Astrocyte of the cerebellum (primary cell): ENCODE measurements around the gene VLDLR.

Source experiments
- DNase-seq: peaks from one replicate; pipeline ENCODE4 v3.0.0-alpha.2; 2011; ENCODE audit warnings: low read depth
- H3K4me3 ChIP-seq: 2 replicates; pipeline ENCODE4 v1.5.1; 2011; ENCODE audit warnings: mild to moderate bottlenecking, low read depth, low read length, moderate library complexity
- in situ Hi-C: cut with HindIII; loops from 2 replicates; pipeline ENCODE4 v1.10.0; 2017; ENCODE audit warnings: low sequenced_read_pairs
- TF ChIP-seq, protein P1 (sequence below): IDR thresholded peaks from 2 replicates; pipeline ENCODE4 v1.5.1; 2012; ENCODE audit warnings: low read length, low read depth, moderate library complexity, mild to moderate bottlenecking; ENCODE audit errors: missing control alignments

Gene VLDLR

DNA sequence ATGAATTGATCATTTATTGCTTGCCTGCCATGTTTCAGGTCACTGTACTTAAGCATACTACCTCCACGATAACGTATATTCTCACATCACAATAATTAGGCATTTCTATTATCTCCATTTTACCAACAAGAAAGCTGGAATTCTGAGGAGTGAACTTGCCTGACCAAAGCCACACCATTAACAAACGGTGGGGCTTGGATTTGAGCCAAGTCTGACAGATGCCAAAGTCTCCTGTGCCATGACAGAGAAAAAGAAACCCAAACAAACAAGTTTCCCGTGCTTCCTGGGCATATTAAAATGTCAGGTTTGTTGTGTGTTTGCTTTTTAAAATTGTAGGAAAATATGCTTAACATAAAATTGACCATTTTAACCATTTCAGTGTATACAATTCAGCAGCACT is 54.9 kb downstream of the VLDLR start:
- no peak for DNase-seq
- H3K4me3 ChIP-seq = no peak overlapping the region
- TF ChIP-seq, protein P1, sequence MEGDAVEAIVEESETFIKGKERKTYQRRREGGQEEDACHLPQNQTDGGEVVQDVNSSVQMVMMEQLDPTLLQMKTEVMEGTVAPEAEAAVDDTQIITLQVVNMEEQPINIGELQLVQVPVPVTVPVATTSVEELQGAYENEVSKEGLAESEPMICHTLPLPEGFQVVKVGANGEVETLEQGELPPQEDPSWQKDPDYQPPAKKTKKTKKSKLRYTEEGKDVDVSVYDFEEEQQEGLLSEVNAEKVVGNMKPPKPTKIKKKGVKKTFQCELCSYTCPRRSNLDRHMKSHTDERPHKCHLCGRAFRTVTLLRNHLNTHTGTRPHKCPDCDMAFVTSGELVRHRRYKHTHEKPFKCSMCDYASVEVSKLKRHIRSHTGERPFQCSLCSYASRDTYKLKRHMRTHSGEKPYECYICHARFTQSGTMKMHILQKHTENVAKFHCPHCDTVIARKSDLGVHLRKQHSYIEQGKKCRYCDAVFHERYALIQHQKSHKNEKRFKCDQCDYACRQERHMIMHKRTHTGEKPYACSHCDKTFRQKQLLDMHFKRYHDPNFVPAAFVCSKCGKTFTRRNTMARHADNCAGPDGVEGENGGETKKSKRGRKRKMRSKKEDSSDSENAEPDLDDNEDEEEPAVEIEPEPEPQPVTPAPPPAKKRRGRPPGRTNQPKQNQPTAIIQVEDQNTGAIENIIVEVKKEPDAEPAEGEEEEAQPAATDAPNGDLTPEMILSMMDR = no peak
- in situ Hi-C loops = no loop called here

DNA sequence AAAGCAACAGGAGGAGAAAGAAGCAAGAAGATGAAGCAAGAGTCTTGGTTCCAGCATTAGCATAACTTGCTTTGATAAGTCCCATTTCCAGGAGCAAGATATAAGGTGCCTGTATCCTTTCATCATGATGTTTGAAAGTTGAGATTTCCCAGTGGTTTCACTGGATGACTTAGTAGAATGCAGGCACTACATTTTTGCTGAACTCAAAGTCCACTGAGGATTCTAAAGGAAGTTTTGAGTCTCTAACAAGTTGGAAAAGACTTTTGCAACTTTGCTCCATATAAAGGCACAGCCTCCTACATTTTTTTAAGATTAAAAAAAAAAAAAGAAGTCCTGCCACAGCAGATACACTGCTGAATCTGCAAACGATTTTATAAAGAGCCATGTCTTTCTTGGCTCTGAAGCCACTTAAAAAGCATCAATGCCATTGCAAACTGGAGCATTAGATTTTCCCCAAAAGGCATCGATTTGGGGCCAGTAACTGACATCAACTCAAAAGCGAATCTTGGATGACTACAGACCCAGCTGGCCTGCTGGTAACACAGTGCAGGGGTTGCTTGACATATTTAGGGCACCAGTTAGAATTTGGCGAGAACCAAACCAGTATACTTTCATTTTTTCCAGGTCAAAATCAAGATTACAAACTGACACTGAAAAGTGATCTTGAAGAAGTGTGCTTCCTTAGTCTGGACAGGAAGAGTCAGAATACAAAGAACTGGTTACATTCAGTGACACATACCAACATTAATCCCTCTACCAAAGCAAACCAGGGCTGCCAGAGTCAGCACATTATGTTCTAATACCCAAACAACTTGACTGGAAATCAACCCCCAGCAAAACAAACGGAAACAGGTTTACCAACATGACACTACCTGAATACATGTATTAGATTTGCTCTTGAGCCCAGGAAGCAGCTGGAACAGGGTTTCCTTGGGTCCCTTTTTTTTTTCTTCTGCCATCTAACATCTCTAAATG is 56.6 kb downstream of the VLDLR start:
- H3K4me3 ChIP-seq = no peak overlapping the region
- in situ Hi-C loops = no loop called here
- TF ChIP-seq, protein P1 = no peak
- no peak for DNase-seq

DNA sequence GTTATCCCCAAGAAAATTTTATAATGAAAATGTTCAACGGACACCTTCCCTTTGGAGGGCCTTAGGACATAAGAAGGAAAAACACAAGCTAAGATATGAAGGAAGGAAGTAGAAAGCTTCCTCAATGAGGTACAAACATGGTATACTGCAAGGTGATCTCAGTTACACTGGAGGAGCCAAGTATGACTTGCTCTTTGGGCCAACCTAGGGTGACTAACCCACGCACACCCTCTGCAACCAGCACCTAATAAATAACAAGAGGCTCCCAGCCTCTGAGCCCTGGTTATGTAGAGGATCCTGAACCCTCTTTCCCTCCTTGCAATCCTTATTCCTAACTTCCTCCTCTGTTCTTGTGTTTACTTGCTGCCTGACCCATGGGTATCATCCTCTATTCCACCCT is 57.4 kb downstream of the VLDLR start:
- no peak overlapping the region for H3K4me3 ChIP-seq
- in situ Hi-C loops = no loop called here
- TF ChIP-seq, protein P1 = no peak
- no peak for DNase-seq

DNA sequence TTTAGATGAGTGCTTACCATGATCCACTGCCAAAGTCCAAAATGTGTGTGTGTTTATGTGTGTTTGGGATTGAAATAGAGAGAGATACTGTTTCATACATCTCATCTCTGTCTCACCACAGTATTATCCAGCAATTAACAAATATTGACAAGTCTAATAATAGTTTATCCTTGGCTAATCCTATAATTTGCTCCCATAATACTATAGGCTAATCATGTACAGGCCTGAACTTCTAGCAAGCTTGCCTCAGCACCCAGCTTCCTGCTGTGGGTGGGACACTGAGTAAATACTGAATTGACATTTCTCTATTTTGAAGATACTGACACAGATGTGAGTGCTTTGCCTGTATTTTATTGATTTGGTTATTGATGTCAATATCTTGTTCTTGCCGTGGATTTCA is 60.4 kb downstream of the VLDLR start:
- TF ChIP-seq, protein P1 = no peak
- in situ Hi-C loops = no loop called here
- DNase-seq = no peak
- no peak overlapping the region for H3K4me3 ChIP-seq

DNA sequence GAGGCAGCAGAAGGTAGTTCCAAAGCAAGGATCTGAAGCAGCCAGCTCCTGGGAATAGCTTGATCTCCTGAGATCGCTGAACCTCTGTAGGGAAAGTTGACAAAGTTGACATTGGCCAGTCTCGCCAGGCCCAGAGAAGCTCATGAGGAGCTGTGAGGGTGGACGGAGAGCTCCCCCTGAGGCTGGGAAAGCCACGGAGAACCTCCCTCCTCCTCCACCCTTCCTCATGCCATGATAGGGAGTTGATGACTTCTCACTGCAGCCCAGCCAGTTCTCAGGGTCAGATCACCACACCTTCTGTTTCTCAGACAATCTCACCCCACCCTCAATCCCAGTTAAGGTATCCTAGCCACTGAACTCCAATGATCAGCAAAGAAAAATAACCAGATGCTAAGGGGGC is 65.3 kb downstream of the VLDLR start:
- TF ChIP-seq, protein P1 = no peak
- in situ Hi-C loops = no loop called here
- H3K4me3 ChIP-seq = no peak overlapping the region
- DNase-seq = no peak

DNA sequence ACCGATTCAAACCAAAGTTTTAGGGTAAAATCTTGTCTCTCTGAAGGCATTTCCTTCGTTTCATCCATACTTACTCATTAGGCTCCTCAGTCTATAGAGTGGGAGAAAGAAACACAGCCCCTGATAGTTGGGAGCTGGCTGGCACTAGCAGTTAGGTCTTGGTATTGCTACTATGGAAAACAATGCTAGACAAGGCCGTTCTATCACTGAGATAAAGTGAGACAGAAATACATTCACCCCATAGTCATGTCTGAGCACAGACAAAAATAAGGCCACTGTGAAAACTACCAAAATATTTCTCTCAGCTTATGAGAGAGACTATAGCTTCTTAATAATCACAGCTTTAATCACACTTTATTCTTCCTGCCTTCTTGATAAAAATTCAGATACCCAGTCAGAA is 67.0 kb downstream of the VLDLR start:
- TF ChIP-seq, protein P1 = no peak
- no peak for DNase-seq
- in situ Hi-C loops = no loop called here
- H3K4me3 ChIP-seq = no peak overlapping the region
